A549 treated with CpdA at 1 μM for 4 hours (cell line): ENCODE data around the gene MAGEB5. TPM values are rescaled to one million over a fixed set of nuclear protein-coding genes. Genes with fewer than 3 reads are reported as not detected.

Experiments
- total RNA-seq: library from RNA; stranded (reverse); fragments of 200-300 nt; extraction: Qiagen RNA extraction; gene quantifications from 5 replicates; pipeline ENCODE4 v1.2.3, GENCODE V29; 2022; ENCODE audit warnings: low read depth

Gene MAGEB5, protein sequence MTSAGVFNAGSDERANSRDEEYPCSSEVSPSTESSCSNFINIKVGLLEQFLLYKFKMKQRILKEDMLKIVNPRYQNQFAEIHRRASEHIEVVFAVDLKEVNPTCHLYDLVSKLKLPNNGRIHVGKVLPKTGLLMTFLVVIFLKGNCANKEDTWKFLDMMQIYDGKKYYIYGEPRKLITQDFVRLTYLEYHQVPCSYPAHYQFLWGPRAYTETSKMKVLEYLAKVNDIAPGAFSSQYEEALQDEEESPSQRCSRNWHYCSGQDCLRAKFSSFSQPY
- total RNA-seq = not detected in 5 replicates

DNA sequence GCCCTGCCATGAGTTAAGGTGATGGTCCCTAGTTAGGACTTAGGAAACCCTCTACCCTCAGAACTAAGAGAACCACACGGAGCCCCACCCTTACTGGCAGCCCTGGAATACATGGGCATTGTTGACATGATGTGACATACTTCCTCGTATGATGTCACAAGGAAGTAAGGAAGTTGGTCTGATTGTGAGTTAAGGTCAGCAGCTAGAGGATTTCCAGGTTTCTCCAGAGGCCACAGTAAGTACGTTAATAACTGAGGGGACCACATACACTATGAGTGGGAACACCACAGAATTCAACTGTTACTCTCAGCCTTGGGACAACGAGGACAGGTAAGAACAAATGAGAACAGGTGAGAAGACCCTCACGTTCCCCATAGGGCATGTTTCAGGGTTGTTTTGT, at the start of gene MAGEB5:
MAGEB5 (plus strand) TSS at position 301 of the 400 bp plus-strand sequence. CDS start 1,133 bp downstream, outside the sequence.

DNA sequence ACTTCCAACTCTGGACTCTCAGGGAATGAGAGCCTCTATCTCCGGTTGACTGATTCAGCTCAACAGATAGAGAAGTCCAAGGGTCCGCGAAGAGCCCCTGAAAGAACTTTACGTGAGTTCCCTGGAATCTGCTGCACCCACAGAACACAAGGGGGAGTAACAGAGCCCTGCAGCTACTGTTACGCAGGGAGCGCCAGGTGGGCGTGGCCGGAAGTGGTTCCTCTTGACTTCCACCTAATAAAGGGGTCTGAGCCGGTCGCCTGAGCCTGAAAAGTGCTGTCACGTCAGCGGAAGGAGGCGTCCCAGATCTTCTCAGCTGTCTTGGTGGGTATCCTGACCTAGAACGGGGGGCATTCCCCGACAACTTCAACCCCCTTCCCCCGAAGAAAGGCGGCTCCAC, 23.8 kb upstream of the MAGEB5 start, which contains the start of gene MAGEB6:
MAGEB6 (plus strand) TSS at position 237 of the 400 bp plus-strand sequence. CDS start 1,407 bp downstream, outside the sequence.

Other genes starting within 250 kb of the MAGEB5 start
- not detected in 5 replicates for gene MAGEB18, start 77.8 kb upstream of the MAGEB5 start, total RNA-seq
- not detected in 5 replicates for gene MAGEB6B, start 55.6 kb upstream of the MAGEB5 start, total RNA-seq
- 0.03 to 0.19 TPM in 2 of 5 replicates, not detected in the others for gene MAGEB6, start 23.7 kb upstream of the MAGEB5 start, total RNA-seq